ENCODE measurements around the gene GPS1. TPM values are rescaled to one million over a fixed set of nuclear protein-coding genes. Genes with fewer than 3 reads are reported as not detected.

The GPS1 gene
- total RNA-seq, 1 experiment from 2014 or later: 223 TPM

GRCh38 chr17:82058230-82058854 lies 6.6 kb downstream of the GPS1 start:
- Histone ChIP-seq H3K9me3 (replicated peaks) (no peaks in the 10 kb centered on the region), H3K27ac (no peak overlapping the region), H3K4me1 (replicated peaks) (peaks cover 6% of the 10 kb centered on the region), H3K36me3 (peaks cover 97% of the 10 kb centered on the region), H3K27me3 (replicated peaks) (no peaks in the 10 kb centered on the region), H3K4me3 (no peak overlapping the region)
- DNase-seq (ENCODE audit: low read depth in 1 of 2, low spot score in 2 of 2): no peak

- H3K36me3 ChIP-seq: peaks cover 97% of the 10 kb centered on the region
- H3K9me3 ChIP-seq (replicated peaks): no peaks in the 10 kb centered on the region
- no peak overlapping the region for H3K27ac ChIP-seq
- H3K27me3 ChIP-seq (replicated peaks): no peaks in the 10 kb centered on the region
- no peak for DNase-seq (ENCODE audit: low read depth in 1 of 2, low spot score in 2 of 2)
- H3K4me3 ChIP-seq: no peak overlapping the region
- H3K4me1 ChIP-seq (replicated peaks): peaks cover 2% of the 10 kb centered on the region
These were observed 7.2 kb downstream of the GPS1 start for GRCh38 chr17:82058855-82059249.

GRCh38 chr17:82059272-82060000 lies 7.7 kb downstream of the GPS1 start:
- H3K4me3 ChIP-seq: no peak overlapping the region
- peaks cover 7% of the 10 kb centered on the region for H3K4me1 ChIP-seq (replicated peaks)
- no peaks in the 10 kb centered on the region for H3K27me3 ChIP-seq (replicated peaks)
- H3K27ac ChIP-seq: no peak overlapping the region
- peaks cover 97% of the 10 kb centered on the region for H3K36me3 ChIP-seq
- no peak for DNase-seq (ENCODE audit: low read depth in 1 of 2, low spot score in 2 of 2)
- no peaks in the 10 kb centered on the region for H3K9me3 ChIP-seq (replicated peaks)

GRCh38 chr17:82060001-82060380 lies 8.3 kb downstream of the GPS1 start:
- no peak overlapping the region for H3K27ac ChIP-seq
- no peaks in the 10 kb centered on the region for H3K9me3 ChIP-seq (replicated peaks)
- H3K4me3 ChIP-seq: no peak overlapping the region
- H3K27me3 ChIP-seq (replicated peaks): no peaks in the 10 kb centered on the region
- H3K4me1 ChIP-seq (replicated peaks): peaks cover 13% of the 10 kb centered on the region
- H3K36me3 ChIP-seq: peaks cover 97% of the 10 kb centered on the region
- no peak for DNase-seq (ENCODE audit: low read depth in 1 of 2, low spot score in 2 of 2)

- Histone ChIP-seq H3K27me3 (replicated peaks) (no peaks in the 10 kb centered on the region), H3K36me3 (peaks cover 97% of the 10 kb centered on the region), H3K27ac (no peak overlapping the region), H3K9me3 (replicated peaks) (no peaks in the 10 kb centered on the region), H3K4me1 (replicated peaks) (peaks cover 13% of the 10 kb centered on the region), H3K4me3 (no peak overlapping the region)
- no peak for DNase-seq (ENCODE audit: low read depth in 1 of 2, low spot score in 2 of 2)
These were observed 8.9 kb downstream of the GPS1 start for GRCh38 chr17:82060614-82061013.

GRCh38 chr17:82061047-82061925 lies 9.6 kb downstream of the GPS1 start:
- no peaks in the 10 kb centered on the region for H3K9me3 ChIP-seq (replicated peaks)
- H3K27me3 ChIP-seq (replicated peaks): no peaks in the 10 kb centered on the region
- no peak overlapping the region for H3K4me3 ChIP-seq
- DNase-seq (ENCODE audit: low read depth in 1 of 2, low spot score in 2 of 2): no peak
- H3K4me1 ChIP-seq (replicated peaks): peaks cover 20% of the 10 kb centered on the region
- H3K36me3 ChIP-seq: peaks cover 90% of the 10 kb centered on the region
- H3K27ac ChIP-seq: no peak overlapping the region

GRCh38 chr17:82062076-82062983 lies 10.6 kb downstream of the GPS1 start:
- Histone ChIP-seq H3K4me3 (no peak overlapping the region), H3K9me3 (replicated peaks) (no peaks in the 10 kb centered on the region), H3K27ac (no peak overlapping the region), H3K4me1 (replicated peaks) (peaks cover 21% of the 10 kb centered on the region), H3K36me3 (peaks cover 80% of the 10 kb centered on the region), H3K27me3 (replicated peaks) (no peaks in the 10 kb centered on the region)
- no peak for DNase-seq (ENCODE audit: low read depth in 1 of 2, low spot score in 2 of 2)

GRCh38 chr17:82062984-82063368 lies 11.3 kb downstream of the GPS1 start:
- Histone ChIP-seq H3K36me3 (peaks cover 74% of the 10 kb centered on the region), H3K9me3 (replicated peaks) (no peaks in the 10 kb centered on the region), H3K4me3 (no peak overlapping the region), H3K27ac (no peak overlapping the region), H3K4me1 (replicated peaks) (peaks cover 21% of the 10 kb centered on the region), H3K27me3 (replicated peaks) (no peaks in the 10 kb centered on the region)
- DNase-seq (ENCODE audit: low read depth in 1 of 2, low spot score in 2 of 2): no peak

GRCh38 chr17:82063424-82064415 lies 12.0 kb downstream of the GPS1 start:
- Histone ChIP-seq H3K4me1 (replicated peaks) (peaks cover 21% of the 10 kb centered on the region), H3K4me3 (no peak overlapping the region; the same call in 1 of the 2 replicates), H3K27ac (no peak overlapping the region), H3K36me3 (peaks cover 66% of the 10 kb centered on the region), H3K27me3 (replicated peaks) (no peaks in the 10 kb centered on the region), H3K9me3 (replicated peaks) (no peaks in the 10 kb centered on the region)
- no peak for DNase-seq (ENCODE audit: low read depth in 1 of 2, low spot score in 2 of 2)

- Histone ChIP-seq H3K36me3 (peaks cover 57% of the 10 kb centered on the region), H3K9me3 (replicated peaks) (no peaks in the 10 kb centered on the region), H3K27ac (peak overlapping the region; percentile 21; the same call in 1 of the 2 replicates), H3K4me3 (peak overlapping the region; percentile 94), H3K4me1 (replicated peaks) (peaks cover 21% of the 10 kb centered on the region), H3K27me3 (replicated peaks) (no peaks in the 10 kb centered on the region)
- DNase-seq (ENCODE audit: low read depth in 1 of 2, low spot score in 2 of 2): no peak
These were observed 12.9 kb downstream of the GPS1 start for GRCh38 chr17:82064433-82065192.

GRCh38 chr17:82065193-82065637 lies 13.5 kb downstream of the GPS1 start:
- no peaks in the 10 kb centered on the region for H3K9me3 ChIP-seq (replicated peaks)
- peak overlapping the region; percentile 21; the same call in 1 of the 2 replicates for H3K27ac ChIP-seq
- peak overlapping the region; percentile 94 for H3K4me3 ChIP-seq
- H3K36me3 ChIP-seq: peaks cover 51% of the 10 kb centered on the region
- peak in 1 of 2 experiments; percentile 37 for DNase-seq (ENCODE audit: low read depth in 1 of 2, low spot score in 2 of 2)
- no peaks in the 10 kb centered on the region for H3K27me3 ChIP-seq (replicated peaks)
- peaks cover 21% of the 10 kb centered on the region for H3K4me1 ChIP-seq (replicated peaks)

All from SJSA1 (cell line).